RCC 7860 (cell line): ENCODE results near the gene IGFBP4.

Experiments used
- DNase-seq: peaks from one replicate; pipeline ENCODE4 v3.0.0-alpha.2; 2015; ENCODE audit warnings: low spot score
- FAIRE-seq: peaks from 2 replicates; lab custom pipeline; 2012; peaks lifted over from hg19 to GRCh38; lab: Jason Lieb, UNC

The IGFBP4 gene

DNA sequence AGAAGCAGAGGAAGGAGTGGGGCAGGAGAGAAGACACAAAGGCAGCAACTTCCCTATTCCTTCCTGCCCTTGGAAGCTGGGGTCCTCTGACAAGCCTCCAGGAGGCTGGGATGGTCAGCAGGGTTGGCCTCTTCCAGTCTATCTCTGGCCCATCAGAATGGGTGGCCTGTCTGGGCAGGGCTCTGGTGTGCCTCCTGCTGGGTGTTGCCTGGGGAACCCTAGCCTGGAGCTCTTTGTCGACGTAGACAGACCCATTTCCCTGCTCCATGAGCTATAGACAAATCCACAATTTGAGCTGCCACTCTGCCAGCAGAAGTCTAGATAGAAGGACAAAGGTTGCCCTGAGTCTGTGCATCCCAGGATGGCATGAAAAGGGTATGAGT is 11.4 kb downstream of the IGFBP4 start:
- no peak for DNase-seq
- no peak for FAIRE-seq

DNA sequence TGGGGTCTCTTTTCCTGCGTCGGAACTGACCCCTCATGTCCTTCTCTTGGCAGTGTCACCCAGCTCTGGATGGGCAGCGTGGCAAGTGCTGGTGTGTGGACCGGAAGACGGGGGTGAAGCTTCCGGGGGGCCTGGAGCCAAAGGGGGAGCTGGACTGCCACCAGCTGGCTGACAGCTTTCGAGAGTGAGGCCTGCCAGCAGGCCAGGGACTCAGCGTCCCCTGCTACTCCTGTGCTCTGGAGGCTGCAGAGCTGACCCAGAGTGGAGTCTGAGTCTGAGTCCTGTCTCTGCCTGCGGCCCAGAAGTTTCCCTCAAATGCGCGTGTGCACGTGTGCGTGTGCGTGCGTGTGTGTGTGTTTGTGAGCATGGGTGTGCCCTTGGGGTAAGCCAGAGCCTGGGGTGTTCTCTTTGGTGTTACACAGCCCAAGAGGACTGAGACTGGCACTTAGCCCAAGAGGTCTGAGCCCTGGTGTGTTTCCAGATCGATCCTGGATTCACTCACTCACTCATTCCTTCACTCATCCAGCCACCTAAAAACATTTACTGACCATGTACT is 13.2 kb downstream of the IGFBP4 start:
- DNase-seq (no peak), FAIRE-seq (no peak)

DNA sequence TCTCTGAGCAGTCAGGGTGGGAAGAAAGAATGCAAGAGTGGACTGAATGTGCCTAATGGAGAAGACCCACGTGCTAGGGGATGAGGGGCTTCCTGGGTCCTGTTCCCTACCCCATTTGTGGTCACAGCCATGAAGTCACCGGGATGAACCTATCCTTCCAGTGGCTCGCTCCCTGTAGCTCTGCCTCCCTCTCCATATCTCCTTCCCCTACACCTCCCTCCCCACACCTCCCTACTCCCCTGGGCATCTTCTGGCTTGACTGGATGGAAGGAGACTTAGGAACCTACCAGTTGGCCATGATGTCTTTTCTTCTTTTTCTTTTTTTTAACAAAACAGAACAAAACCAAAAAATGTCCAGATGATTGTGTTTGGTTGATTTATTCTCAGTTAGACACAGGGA is 14.1 kb downstream of the IGFBP4 start:
- DNase-seq (no peak), FAIRE-seq (no peak)

DNA sequence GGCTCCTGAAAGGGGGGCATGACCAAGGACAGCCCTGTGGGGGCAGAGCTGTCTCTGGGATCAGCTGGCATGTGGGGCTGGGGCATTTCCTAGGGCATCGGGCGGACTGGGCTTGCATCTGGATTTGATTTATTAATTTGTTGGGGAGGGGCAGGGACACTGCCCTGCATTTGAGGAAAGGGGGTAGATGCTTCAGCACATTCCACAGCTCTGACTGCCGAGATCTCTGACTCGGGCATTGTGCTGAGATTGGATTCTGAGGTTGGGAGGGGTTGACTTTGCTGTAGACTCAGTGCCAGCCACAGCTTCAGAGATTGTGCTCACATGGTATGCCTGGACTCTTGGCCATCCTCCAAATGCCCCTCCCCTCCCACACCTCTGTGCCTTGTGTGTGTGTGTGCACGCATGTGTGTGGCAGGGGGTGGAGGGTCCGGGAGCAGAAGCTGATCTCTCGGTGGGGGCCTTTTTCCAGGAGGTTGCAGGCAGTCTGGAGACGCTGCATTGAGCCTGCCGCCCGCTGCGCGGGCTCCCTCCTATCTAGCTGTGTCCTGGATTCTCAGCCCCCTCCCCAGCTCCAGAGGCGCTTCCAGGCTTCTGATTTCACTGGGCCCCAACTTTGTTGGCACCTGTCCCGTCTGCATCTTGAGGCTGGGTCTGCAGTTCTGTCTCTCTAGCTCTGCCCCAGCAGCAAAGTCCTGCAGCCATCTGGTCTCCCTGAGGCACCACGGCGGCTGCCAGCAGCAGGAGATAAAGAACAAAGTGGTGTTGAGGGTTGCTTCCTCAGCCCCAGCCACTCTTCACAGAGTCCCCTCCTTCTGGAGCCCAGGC is 14.9 kb downstream of the IGFBP4 start:
- DNase-seq (no peak), FAIRE-seq (no peak)

DNA sequence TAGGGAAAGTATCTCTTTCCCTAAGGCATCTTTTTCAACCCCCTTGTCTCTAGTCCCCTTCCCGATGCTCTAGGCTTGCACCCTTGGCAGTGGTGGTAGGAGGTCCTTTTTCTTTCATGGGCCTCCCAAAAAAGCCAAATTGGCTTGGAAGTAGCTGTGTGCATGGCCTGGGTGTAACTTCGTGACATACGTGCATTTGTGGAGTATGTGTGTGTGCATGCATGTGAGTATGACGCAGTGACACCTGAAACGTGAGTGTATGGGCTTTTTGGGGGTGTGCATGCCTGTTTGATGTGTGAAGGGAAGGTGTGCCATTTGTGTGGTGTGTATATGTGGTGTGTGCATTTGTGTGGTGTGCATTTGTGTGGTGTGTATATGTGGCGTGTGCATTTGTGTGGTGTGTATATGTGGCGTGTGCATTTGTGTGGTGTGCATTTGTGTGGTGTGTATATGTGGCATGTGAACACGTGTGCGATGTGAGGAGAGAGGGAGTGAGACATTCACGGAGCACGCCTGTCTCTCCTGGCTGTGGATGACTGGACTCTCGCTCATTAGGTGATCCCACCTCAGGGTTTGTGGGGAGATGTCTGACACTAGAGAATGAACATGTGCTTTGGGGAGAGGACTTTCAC is 15.7 kb downstream of the IGFBP4 start:
- DNase-seq (no peak), FAIRE-seq (no peak)

DNA sequence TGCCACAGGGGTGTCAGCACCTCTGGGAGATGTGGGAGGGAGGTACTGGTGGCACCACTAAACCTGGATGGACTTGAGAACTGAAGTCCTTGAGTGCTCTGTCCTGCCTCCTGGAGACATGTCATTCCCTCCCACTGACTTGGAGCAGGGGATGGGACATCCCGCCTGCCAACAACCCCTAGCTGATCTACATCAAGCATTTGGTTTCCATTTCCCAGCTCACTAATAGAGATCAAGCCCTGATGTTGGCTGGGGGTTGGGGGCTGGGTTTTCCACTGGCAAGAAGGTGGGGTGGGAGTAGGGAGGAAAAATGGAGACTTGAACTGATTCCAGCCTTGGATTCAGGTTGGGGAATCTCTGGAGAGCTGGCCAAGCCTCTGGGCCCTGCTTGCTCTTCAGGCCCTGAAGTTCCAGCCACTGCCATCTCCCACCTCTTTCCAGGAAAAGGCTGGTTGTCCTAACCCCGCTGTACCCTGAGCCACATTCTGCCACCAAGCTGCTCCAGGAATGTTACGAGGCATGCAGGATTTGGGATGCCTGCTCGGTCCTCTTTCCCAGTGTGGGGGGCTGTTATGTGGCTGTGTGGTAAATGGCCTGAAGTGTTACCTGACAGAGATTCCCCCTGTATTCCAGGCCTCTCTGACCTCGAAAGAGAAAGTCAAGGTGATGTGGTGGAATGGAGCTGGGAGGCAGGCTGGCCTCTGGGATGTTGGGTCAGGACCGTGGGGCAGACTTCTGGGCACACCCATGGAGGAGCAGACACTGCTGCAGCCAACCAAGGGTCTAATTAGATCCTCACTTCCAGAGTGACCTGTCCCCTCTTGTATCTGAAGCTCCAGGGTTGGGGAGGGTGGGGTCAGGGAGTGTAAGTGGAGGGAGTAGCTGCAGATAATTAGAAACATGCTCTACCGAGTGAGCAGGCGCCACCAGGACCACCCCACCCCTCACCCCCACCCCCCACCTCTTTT is 16.7 kb downstream of the IGFBP4 start:
- DNase-seq (no peak), FAIRE-seq (no peak)

DNA sequence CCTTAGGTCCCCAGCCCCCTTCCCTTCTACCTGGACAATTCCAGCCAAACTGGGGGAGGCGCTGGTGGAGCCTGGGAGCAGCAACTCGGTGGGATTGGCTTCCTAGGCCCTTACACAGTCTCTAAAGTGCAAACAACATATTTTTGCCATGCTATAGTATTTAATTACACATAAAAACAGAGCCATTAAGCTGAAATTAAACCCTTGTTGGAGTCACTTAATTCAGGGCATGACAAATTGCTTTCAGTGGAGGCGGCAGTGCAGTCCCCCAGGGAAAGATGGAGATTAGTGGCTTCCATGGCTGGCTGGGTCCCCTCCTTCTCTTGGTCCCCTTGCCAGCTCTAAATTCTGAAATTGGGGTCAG is 17.3 kb downstream of the IGFBP4 start:
- no peak for FAIRE-seq

DNA sequence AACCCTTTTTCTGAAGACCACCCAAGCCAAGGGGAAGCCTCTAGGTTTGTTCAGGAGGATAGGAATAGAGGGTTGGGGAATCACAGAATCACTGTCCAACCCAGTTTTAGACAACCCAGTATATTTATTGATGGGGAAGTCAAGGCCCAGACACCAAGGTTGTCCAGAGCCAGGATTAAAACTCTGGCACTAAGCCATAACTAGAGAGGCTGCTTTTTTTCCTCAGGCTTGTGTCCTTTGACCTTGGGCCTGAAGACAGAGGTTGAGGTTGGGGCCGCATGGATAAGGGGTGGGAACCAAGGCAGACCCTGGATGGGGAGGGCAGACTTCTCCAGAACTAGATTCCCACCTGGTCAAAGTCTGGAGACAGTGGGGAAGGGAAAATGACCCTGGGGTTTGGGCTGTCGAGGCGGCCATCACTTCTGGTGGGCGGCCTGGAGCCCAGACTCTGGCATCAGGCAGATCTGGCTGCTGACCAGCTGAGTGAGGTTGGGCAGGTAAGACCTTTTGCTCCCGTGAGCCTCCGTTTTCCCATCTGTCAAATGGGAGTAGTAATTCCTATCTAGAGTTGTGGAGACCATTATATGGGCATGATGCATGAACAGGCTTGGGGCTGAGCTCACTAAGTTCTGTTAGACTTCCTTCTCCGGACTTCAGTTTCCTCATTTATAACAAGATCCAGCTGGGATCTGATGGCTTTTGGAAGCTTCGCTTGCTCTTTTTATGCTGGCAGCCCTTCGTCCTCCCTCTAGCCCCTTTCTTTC is 17.9 kb downstream of the IGFBP4 start:
- FAIRE-seq: no peak
- no peak for DNase-seq

More for the DNA sequence above, 17.3 kb downstream of the IGFBP4 start:
- no peak for DNase-seq

DNA sequence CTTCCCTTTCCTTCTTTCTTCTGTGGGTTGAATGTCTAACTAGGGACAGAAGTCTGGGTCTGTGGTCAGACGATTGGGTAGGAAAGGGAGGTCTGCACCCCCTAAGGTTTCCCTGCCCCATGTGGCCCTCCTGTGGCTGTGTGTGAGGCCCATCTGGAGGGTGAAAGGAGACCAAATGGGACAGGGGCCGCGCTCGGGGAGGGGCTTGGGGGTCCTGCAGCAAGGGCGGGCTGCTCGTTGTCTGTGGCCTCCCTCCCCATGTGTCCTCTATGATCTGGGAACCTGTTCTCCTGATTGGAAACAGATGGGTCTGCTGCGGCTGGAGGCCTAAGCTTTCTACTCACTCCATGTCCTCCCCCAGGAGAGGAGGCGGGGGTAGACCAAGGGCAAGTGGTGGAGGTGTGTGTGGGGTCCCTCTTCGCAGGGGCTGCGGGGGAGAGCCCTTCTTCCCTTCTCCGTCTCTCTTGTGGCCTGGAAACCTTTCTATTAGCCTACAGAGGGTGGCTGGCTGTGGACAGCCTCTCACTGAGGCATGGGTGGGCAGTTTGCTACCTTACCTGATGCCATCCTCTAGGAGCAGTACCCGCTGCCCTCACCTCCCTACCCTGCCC is 18.6 kb downstream of the IGFBP4 start:
- DNase-seq (no peak), FAIRE-seq (no peak)

DNA sequence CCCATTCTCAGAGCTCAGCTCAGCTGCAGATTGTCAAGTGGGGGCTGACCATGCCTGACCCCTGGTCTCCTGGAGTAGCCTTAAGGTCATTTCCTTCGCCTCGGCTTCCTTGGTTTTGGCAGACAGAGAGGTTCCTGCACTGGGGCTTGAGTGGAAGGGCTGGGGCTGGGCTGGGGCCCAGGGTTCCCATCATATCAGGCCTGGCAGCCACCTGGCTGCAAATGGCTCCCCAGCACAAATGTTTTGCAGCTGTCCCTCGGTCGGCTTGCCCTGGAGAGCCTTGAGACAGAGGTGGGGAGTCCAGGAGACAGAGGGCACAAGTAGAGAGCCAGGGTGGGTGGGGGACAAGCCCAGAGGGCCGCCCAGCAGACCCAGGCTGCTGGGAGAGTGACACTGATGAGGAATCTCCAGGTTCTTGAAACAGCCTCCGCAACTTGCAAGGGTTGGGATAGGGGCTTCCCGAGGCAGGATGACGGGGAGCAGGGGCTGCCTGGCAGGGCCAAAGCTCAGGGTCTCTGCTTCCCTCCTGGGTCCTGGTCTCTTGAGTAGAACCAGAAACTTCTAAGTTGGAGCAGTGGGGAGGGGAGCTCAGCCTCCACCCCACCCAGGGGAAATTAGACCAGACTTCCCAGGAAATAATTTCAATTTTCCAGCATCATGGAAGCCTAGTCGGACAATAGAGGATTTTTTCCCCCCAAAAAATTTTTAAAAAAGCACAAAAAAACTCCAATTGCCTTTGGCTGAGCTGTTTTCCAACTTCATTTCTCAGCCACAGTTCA is 19.3 kb downstream of the IGFBP4 start:
- no peak for FAIRE-seq
- no peak for DNase-seq

DNA sequence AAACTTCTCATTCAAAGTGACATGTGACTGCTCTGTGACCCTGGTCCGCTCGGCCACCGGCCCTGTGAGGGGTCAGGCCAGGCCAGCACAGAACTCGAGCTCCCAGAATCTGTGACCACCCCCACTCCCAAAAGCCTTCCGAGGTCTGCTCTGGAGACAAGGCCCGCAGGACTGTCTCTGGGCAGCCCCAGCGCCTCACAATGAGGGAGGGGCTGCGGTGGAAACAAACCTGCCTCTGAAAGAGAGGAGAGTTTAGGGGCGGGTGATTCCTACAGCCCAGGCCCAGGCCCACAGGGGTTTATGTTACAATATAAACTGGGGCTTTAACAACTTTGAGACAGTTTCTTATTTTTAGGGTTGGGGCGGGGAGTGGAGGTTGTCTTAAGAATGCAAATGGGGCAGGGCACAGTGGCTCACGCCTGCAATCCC is 19.9 kb downstream of the IGFBP4 start:
- FAIRE-seq: no peak
- no peak for DNase-seq

DNA sequence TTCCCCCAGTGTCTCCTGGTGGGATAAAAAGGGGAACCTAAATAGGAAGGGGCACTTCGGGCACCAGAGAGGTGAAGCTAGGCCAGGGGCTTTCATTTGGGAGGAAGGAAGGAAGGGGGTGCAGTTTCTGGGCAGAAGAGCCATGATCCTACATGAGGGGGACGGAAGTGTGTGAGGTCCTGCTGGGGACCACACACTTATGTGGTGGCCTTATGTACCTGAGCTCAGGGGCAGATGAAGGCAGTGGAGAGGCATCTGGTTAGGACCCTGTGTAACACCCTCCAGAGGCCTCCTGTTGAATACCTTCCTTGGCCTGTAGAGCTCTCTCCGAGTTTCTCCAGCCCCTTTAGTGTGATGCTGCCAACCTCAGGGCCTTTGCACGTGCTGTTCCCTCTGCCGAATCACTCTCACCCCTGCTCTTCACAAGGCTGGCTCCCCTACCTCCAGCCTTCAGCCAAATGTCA is 21.2 kb downstream of the IGFBP4 start:
- DNase-seq: no peak
- FAIRE-seq: no peak

DNA sequence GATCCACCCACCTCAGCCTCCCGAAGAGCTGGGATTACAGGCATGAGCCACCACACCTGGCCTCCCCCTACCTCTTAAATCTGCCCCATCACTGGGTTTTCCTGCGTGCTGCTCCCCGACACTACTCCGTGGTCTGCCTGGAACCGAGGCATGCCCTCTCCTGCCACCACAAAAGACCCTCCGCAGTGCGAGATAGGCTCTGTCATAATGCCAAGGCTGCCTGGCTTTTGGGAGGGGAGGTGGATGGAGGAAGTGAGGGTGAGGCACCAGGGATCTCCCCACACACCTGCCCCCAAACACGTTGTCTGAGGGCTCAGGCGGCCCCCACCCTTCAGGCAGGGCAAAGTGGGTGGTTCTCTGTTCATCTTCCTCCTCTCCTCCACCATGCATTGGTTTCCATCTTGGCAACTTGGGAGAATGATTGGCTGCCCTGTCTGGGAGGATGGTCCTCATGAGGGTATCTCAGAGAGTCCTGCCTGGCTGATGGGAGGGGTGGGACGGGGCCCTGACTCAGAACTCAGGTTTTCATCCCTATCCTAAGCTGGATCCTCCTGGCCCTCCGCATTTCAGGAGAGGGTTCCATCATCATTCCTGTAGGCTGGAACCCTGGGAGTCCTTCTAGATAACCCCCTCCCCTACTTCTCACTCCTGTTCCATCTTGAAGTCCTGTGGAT is 23.2 kb downstream of the IGFBP4 start:
- FAIRE-seq: no peak
- DNase-seq: no peak

DNA sequence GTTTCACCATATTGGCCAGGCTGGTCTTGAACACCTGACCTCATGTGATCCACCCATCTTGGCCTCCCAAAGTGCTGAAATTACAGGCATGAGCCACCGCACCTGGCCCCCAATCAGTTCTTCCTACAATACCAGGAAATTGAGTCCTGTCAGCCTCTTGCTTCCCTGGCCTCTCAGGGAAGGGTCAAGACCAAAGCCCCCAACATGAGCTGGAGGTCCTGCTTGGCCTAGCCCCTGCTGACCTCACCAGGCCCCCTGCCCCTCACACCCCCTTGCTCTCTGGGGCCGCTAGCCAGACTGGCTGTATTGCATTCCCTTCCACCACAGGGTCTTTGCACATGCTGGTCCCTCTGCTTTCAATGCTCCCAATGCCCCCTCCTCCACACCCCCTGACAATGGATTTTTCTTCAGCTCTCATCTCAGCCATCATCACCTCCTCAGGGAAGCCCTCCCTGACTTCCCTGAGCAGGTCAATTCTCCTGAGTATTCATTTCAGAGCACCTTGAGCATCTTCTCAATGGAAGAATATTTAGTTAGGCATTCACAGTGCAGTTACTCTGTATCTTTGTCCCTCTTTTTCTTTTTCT is 24.1 kb downstream of the IGFBP4 start:
- FAIRE-seq (no peak), DNase-seq (no peak)

DNA sequence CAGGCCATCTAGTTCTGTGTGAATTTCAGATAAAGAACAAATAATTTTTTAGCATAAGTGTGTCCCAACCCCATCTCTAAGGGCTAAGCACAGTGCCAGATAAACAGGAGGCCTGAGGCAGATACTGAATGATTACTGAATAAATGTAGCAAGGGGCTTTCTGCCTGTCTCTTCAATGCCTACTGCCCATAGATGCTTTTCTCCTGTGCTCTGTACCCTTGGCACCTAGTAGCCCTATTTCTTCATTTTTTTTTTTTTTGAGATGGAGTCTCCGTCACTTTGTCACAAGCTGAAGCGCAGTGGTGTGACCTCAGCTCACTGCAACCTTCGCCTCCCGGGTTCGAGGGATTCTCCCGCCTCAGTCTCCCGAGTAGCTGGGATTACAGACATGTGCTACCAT is 25.3 kb downstream of the IGFBP4 start:
- FAIRE-seq (no peak), DNase-seq (no peak)

DNA sequence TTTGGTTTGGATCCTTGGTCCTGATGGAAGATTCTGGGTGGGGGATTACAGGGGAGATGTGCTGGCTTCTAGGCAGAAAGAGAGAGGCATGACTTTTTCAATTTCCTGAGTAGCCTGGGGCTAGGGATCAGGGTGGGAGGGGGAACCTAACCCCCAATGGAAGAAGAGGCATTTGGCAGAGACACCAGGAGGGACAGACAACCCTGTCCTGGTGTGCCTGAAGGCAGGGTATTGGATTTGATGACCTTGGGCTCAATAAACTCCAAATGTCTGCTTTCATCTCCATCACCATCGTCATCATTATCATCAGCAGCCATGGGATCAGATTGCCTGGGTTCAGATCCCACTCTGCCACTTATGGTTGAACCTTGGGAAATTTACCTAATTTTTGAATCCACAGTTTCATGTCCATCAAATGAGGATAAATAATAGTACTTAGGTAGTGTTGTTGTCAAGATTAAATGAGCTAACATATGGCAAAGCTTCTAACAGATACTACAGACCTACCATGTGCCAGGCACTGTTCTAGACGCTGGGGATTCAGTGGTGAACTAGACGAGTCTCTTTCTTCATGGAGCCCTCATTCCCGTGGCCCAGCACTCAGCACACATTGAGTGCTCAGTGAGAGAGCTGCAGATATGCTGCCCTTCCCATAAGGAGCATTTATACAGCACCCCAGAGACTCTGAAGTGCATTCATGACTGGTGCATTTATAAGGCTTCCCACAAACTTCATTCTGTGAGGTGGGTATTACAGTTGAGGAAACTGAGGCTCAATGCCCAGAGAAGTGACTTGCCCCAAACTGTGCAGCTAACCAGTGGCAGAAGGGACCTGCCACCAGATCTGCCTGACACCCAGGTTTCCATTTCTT is 26.8 kb downstream of the IGFBP4 start:
- FAIRE-seq (no peak), DNase-seq (no peak)
